Natural killer cell treated with Interleukin-12 subunit alpha and Interleukin-12 subunit beta and Interleukin-15 and Interleukin-18, amount 100 ng/mL, for 72 hours (primary cell): ENCODE data around the gene BRF1. TPM values are rescaled to one million over a fixed set of nuclear protein-coding genes. Genes with fewer than 3 reads are reported as not detected.
A peak's percentile ranks its signal among the peaks of the same experiment; 100 is the strongest.

Experiments
- ATAC-seq, 2 donors: fragments of 150-1000 bp; cut with Tn5 transposase in 1 of 2; sonication (Bioruptor Pico), chemical (Tn5 transposase) in 1 of 2; 2 replicates each; pipeline ENCODE4 v1.10.0; 2021
- DNase-seq: peaks from one replicate; pipeline ENCODE4 v3.0.0; 2022; ENCODE audit warnings: low spot score
- H3K27ac Mint-ChIP-seq, 2 donors: 1 replicate in 1 of 2; 2 replicates in 1 of 2; pipeline ENCODE4 v1.8.0; 2022; ENCODE audit warnings: mixed read lengths in 2 of 2, mild to moderate bottlenecking in 1 of 2, moderate library complexity in 1 of 2
- H3K27me3 Mint-ChIP-seq, 2 donors: 1 replicate in 1 of 2; 2 replicates in 1 of 2; pipeline ENCODE4 v1.8.0; 2022; ENCODE audit warnings: mixed read lengths in 2 of 2
- H3K36me3 Mint-ChIP-seq: one replicate; pipeline ENCODE4 v1.8.0; 2022; ENCODE audit warnings: mixed read lengths
- H3K4me1 Mint-ChIP-seq, 2 donors: 1 replicate in 1 of 2; 2 replicates in 1 of 2; pipeline ENCODE4 v1.8.0; 2022; ENCODE audit warnings: low read depth in 2 of 2, mixed read lengths in 2 of 2, mild to moderate bottlenecking in 1 of 2
- H3K4me3 Mint-ChIP-seq: one replicate; pipeline ENCODE4 v1.8.0; 2022; ENCODE audit warnings: mixed read lengths
- H3K9me3 Mint-ChIP-seq: 2 replicates; pipeline ENCODE4 v1.8.0; 2022; ENCODE audit warnings: mixed read lengths
- total RNA-seq, 2 donors: library from RNA; stranded (reverse); gene quantifications; one replicate each; pipeline ENCODE4 v1.2.3, GENCODE V29; 2022

The BRF1 gene
- total RNA-seq, 2 donors from 2014 or later = 43.4 to 76.5 TPM

- H3K4me1 Mint-ChIP-seq = peaks cover 0 to 21% of the 10 kb centered on the region in 2 donors
- DNase-seq = no peak
- H3K27me3 Mint-ChIP-seq = no peaks in the 10 kb centered on the region
- no peak for ATAC-seq
- H3K27ac Mint-ChIP-seq = peak overlapping the region in 1 of 2 donors; percentile 53
- H3K36me3 Mint-ChIP-seq = no peaks in the 10 kb centered on the region
- no peak overlapping the region for H3K4me3 Mint-ChIP-seq
- no peaks in the 10 kb centered on the region for H3K9me3 Mint-ChIP-seq
Measured at GRCh38 chr14:105177082-105177481, 123.7 kb downstream of the BRF1 start.

GRCh38 chr14:105176513-105176912 is 124.3 kb downstream of the BRF1 start:
- Mint-ChIP-seq H3K27ac (peak overlapping the region in 1 of 2 donors; percentile 53), H3K27me3 (no peaks in the 10 kb centered on the region), H3K4me3 (peak overlapping the region; percentile 8), H3K36me3 (no peaks in the 10 kb centered on the region), H3K9me3 (no peaks in the 10 kb centered on the region), H3K4me1 (peaks cover 0 to 24% of the 10 kb centered on the region in 2 donors)
- DNase-seq (no peak), ATAC-seq (no peak)

GRCh38 chr14:105173901-105174894 is 126.6 kb downstream of the BRF1 start:
- ATAC-seq (peak; percentile 71 to 72), DNase-seq (peak; percentile 88)
- peak overlapping the region; percentile 70 to 87 for H3K27ac Mint-ChIP-seq
- H3K27me3 Mint-ChIP-seq = peaks cover 0 to 2% of the 10 kb centered on the region in 2 donors
- peak overlapping the region; percentile 59 for H3K4me3 Mint-ChIP-seq
- H3K9me3 Mint-ChIP-seq = no peaks in the 10 kb centered on the region
- H3K4me1 Mint-ChIP-seq = peaks cover 7 to 30% of the 10 kb centered on the region in 2 donors
- no peaks in the 10 kb centered on the region for H3K36me3 Mint-ChIP-seq

- no peaks in the 10 kb centered on the region for H3K9me3 Mint-ChIP-seq
- H3K27me3 Mint-ChIP-seq = peaks cover 0 to 2% of the 10 kb centered on the region in 2 donors
- ATAC-seq (no peak), DNase-seq (no peak)
- H3K36me3 Mint-ChIP-seq = no peaks in the 10 kb centered on the region
- no peak overlapping the region for H3K27ac Mint-ChIP-seq
- peak overlapping the region; percentile 20 for H3K4me3 Mint-ChIP-seq
- peaks cover 7 to 30% of the 10 kb centered on the region in 2 donors for H3K4me1 Mint-ChIP-seq
Measured at GRCh38 chr14:105173145-105173544, 127.7 kb downstream of the BRF1 start.

GRCh38 chr14:105172476-105172875 is 128.3 kb downstream of the BRF1 start:
- ATAC-seq = no peak
- Mint-ChIP-seq H3K9me3 (no peaks in the 10 kb centered on the region), H3K27ac (no peak overlapping the region)

GRCh38 chr14:105171004-105171673 is 129.7 kb downstream of the BRF1 start:
- H3K27ac Mint-ChIP-seq = no peak overlapping the region
- H3K27me3 Mint-ChIP-seq = peaks cover 0 to 2% of the 10 kb centered on the region in 2 donors
- ATAC-seq (no peak), DNase-seq (no peak)
- no peaks in the 10 kb centered on the region for H3K9me3 Mint-ChIP-seq
- H3K4me1 Mint-ChIP-seq = peaks cover 7 to 18% of the 10 kb centered on the region in 2 donors
- H3K36me3 Mint-ChIP-seq = no peaks in the 10 kb centered on the region
- no peak overlapping the region for H3K4me3 Mint-ChIP-seq

More at GRCh38 chr14:105172476-105172875, 128.3 kb downstream of the BRF1 start:
- Mint-ChIP-seq H3K4me1 (peaks cover 7 to 24% of the 10 kb centered on the region in 2 donors), H3K27me3 (peaks cover 0 to 2% of the 10 kb centered on the region in 2 donors), H3K36me3 (no peaks in the 10 kb centered on the region), H3K4me3 (no peak overlapping the region)
- DNase-seq = no peak

GRCh38 chr14:105169776-105170655 is 130.8 kb downstream of the BRF1 start:
- peaks cover 0 to 2% of the 10 kb centered on the region in 2 donors for H3K27me3 Mint-ChIP-seq
- ATAC-seq (no peak), DNase-seq (no peak)
- no peak overlapping the region for H3K27ac Mint-ChIP-seq
- no peaks in the 10 kb centered on the region for H3K9me3 Mint-ChIP-seq
- no peaks in the 10 kb centered on the region for H3K36me3 Mint-ChIP-seq
- peaks cover 7 to 17% of the 10 kb centered on the region in 2 donors for H3K4me1 Mint-ChIP-seq
- H3K4me3 Mint-ChIP-seq = peak overlapping the region; percentile 60

- DNase-seq (no peak), ATAC-seq (peak; percentile 48 to 63)
- Mint-ChIP-seq H3K27ac (no peak overlapping the region), H3K9me3 (no peaks in the 10 kb centered on the region), H3K4me3 (peak overlapping the region; percentile 60), H3K36me3 (no peaks in the 10 kb centered on the region), H3K4me1 (peaks cover 7 to 11% of the 10 kb centered on the region in 2 donors), H3K27me3 (peaks cover 0 to 2% of the 10 kb centered on the region in 2 donors)
Measured at GRCh38 chr14:105168979-105169507, 131.8 kb downstream of the BRF1 start.

- peaks cover 0 to 2% of the 10 kb centered on the region in 2 donors for H3K27me3 Mint-ChIP-seq
- H3K4me1 Mint-ChIP-seq = peaks cover 7 to 11% of the 10 kb centered on the region in 2 donors
- no peaks in the 10 kb centered on the region for H3K9me3 Mint-ChIP-seq
- H3K36me3 Mint-ChIP-seq = no peaks in the 10 kb centered on the region
- ATAC-seq (peak; percentile 65 to 79), DNase-seq (no peak)
- H3K27ac Mint-ChIP-seq = no peak within 1 kb of the TSS
- peak within 1 kb of the TSS; percentile 60 for H3K4me3 Mint-ChIP-seq
Measured at GRCh38 chr14:105168496-105168978, 132.3 kb downstream of the BRF1 start, which contains the start of gene JAG2. Gene JAG2, minus strand, starts transcription at chr14:105168776. Its CDS starts 356 bp downstream, at chr14:105168420.

GRCh38 chr14:105168093-105168420 is 132.7 kb downstream of the BRF1 start:
- ATAC-seq = no peak
- Mint-ChIP-seq H3K36me3 (no peaks in the 10 kb centered on the region), H3K27ac (no peak overlapping the region), H3K9me3 (no peaks in the 10 kb centered on the region), H3K4me3 (no peak overlapping the region), H3K27me3 (peaks cover 0 to 2% of the 10 kb centered on the region in 2 donors), H3K4me1 (peaks cover 7 to 9% of the 10 kb centered on the region in 2 donors)
- no peak for DNase-seq

- H3K4me3 Mint-ChIP-seq = no peak overlapping the region
- H3K9me3 Mint-ChIP-seq = no peaks in the 10 kb centered on the region
- peaks cover 0 to 2% of the 10 kb centered on the region in 2 donors for H3K27me3 Mint-ChIP-seq
- ATAC-seq (no peak), DNase-seq (no peak)
- peaks cover 7 to 9% of the 10 kb centered on the region in 2 donors for H3K4me1 Mint-ChIP-seq
- no peaks in the 10 kb centered on the region for H3K36me3 Mint-ChIP-seq
- H3K27ac Mint-ChIP-seq = no peak overlapping the region
Measured at GRCh38 chr14:105167303-105168092, 133.3 kb downstream of the BRF1 start.

GRCh38 chr14:105166571-105167302 is 134.1 kb downstream of the BRF1 start:
- Mint-ChIP-seq H3K4me3 (no peak overlapping the region), H3K4me1 (peaks cover 6 to 7% of the 10 kb centered on the region in 2 donors), H3K27me3 (peaks cover 0 to 2% of the 10 kb centered on the region in 2 donors), H3K36me3 (no peaks in the 10 kb centered on the region), H3K27ac (no peak overlapping the region), H3K9me3 (no peaks in the 10 kb centered on the region)
- DNase-seq = no peak
- no peak for ATAC-seq
